SK-N-MC (cell line): ENCODE measurements around the gene MAS1L.

Experiments
- EZH2 ChIP-seq: fragments of 200-600 bp; sonication (generic); IDR thresholded peaks from one replicate; pipeline ENCODE4 v1.6.1; 2017; ENCODE audit warnings: antibody characterized with exemption
- POLR2AphosphoS5 ChIP-seq: IDR thresholded peaks from 2 replicates; pipeline ENCODE4 v1.6.1; 2012; ENCODE audit warnings: mild to moderate bottlenecking, low read depth, low read length, borderline replicate concordance

DNA sequence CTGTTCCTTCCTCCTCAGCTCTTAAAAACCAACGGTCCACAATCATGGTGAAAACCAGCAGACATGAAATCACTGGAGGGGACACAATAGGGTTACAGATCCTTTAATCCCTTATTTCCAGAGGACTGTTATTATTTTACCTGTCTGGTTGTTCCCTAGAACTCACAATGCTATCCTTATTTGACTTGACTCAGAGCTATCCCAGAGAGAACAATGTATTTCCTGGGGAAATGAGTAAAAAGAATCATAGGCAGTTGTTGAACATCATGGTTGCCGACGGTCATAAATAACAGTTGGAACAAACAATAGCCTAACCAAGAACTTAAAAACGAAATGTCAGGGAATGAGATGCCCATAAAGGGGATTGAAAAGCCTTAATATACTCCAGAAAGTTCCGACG, 21.5 kb downstream of the MAS1L start:
- TF ChIP-seq POLR2AphosphoS5 (no peak), EZH2 (no peak)
